ENCODE results near the gene ZNF420.
"Not testable (repeated sequence)": the region's sequence is repeated elsewhere in the genome, so short reads cannot be mapped to it uniquely, and the experiment has no call there.

The ZNF420 gene

GRCh38 chr19:37114001-37114400 is 35.8 kb downstream of the ZNF420 start:
- H3K36me3 ChIP-seq (ENCODE audit: control insufficient read depth, low read length) = no peaks in the 10 kb centered on the region

GRCh38 chr19:37122093-37122492 is 43.9 kb downstream of the ZNF420 start:
- not testable (repeated sequence) for H3K79me2 ChIP-seq (ENCODE audit: control insufficient read depth, low read length); H3K4me1 ChIP-seq (ENCODE audit: control insufficient read depth, low read length); H3K9me2 ChIP-seq (replicated peaks; ENCODE audit: control insufficient read depth, low read length); H3F3A ChIP-seq (ENCODE audit: control insufficient read depth, insufficient read depth); H3K27me3 ChIP-seq (ENCODE audit: control insufficient read depth, low read length); H3K36me3 ChIP-seq (ENCODE audit: control insufficient read depth, low read length); H3K4me2 ChIP-seq (ENCODE audit: low read length); H3K4me3 ChIP-seq (ENCODE audit: low read length); H3K27ac ChIP-seq (ENCODE audit: low read depth, low read length); H4K20me1 ChIP-seq (ENCODE audit: control insufficient read depth, insufficient read depth, low read depth, low read length)
- H3K9me3 ChIP-seq (ENCODE audit: control insufficient read depth, insufficient read depth, low read length) = peaks cover 28% of the 10 kb centered on the region

More at GRCh38 chr19:37114001-37114400, 35.8 kb downstream of the ZNF420 start:
- H3K27ac ChIP-seq (ENCODE audit: low read depth, low read length) = no peak overlapping the region
- no peak overlapping the region for H3K4me2 ChIP-seq (ENCODE audit: low read length)
- no peaks in the 10 kb centered on the region for H3K79me2 ChIP-seq (ENCODE audit: control insufficient read depth, low read length)
- H3F3A ChIP-seq (ENCODE audit: control insufficient read depth, insufficient read depth) = no peaks in the 10 kb centered on the region
- H3K4me1 ChIP-seq (ENCODE audit: control insufficient read depth, low read length) = no peaks in the 10 kb centered on the region
- H3K27me3 ChIP-seq (ENCODE audit: control insufficient read depth, low read length) = no peaks in the 10 kb centered on the region
- H4K20me1 ChIP-seq (ENCODE audit: control insufficient read depth, insufficient read depth, low read depth, low read length) = no peaks in the 10 kb centered on the region
- no peak overlapping the region for H3K4me3 ChIP-seq (ENCODE audit: low read length)
- no peaks in the 10 kb centered on the region for H3K9me2 ChIP-seq (replicated peaks; ENCODE audit: control insufficient read depth, low read length)
- H3K9me3 ChIP-seq (ENCODE audit: control insufficient read depth, insufficient read depth, low read length) = no peaks in the 10 kb centered on the region
- peak; percentile 71 for TF ChIP-seq CTCF (IDR thresholded peaks at IDR 0.05; ENCODE audit: low read depth, low read length, poor library complexity, severe bottlenecking)
- no peak for TF ChIP-seq EZH2phosphoT487 (IDR thresholded peaks at IDR 0.05; ENCODE audit: borderline replicate concordance, low read length)

GRCh38 chr19:37127999-37128820 is 50.0 kb downstream of the ZNF420 start:
- no peak for TF ChIP-seq EZH2phosphoT487 (IDR thresholded peaks at IDR 0.05; ENCODE audit: borderline replicate concordance, low read length)
- TF ChIP-seq CTCF (IDR thresholded peaks at IDR 0.05; ENCODE audit: low read depth, low read length, poor library complexity, severe bottlenecking) = no peak
- Histone ChIP-seq H4K20me1 (ENCODE audit: control insufficient read depth, insufficient read depth, low read depth, low read length) (no peaks in the 10 kb centered on the region), H3K36me3 (ENCODE audit: control insufficient read depth, low read length) (peaks cover 11% of the 10 kb centered on the region)

GRCh38 chr19:37128821-37129177 is 50.6 kb downstream of the ZNF420 start:
- peaks cover 11% of the 10 kb centered on the region for H3K36me3 ChIP-seq (ENCODE audit: control insufficient read depth, low read length)
- H3K9me3 ChIP-seq (ENCODE audit: control insufficient read depth, insufficient read depth, low read length) = peaks cover 69% of the 10 kb centered on the region
- no peaks in the 10 kb centered on the region for H4K20me1 ChIP-seq (ENCODE audit: control insufficient read depth, insufficient read depth, low read depth, low read length)
- H3K27me3 ChIP-seq (ENCODE audit: control insufficient read depth, low read length) = no peaks in the 10 kb centered on the region
- no peak overlapping the region for H3K27ac ChIP-seq (ENCODE audit: low read depth, low read length)
- no peaks in the 10 kb centered on the region for H3K4me1 ChIP-seq (ENCODE audit: control insufficient read depth, low read length)
- H3K9me2 ChIP-seq (replicated peaks; ENCODE audit: control insufficient read depth, low read length) = no peaks in the 10 kb centered on the region
- TF ChIP-seq CTCF (IDR thresholded peaks at IDR 0.05; ENCODE audit: low read depth, low read length, poor library complexity, severe bottlenecking) (no peak), EZH2phosphoT487 (IDR thresholded peaks at IDR 0.05; ENCODE audit: borderline replicate concordance, low read length) (no peak)
- H3F3A ChIP-seq (ENCODE audit: control insufficient read depth, insufficient read depth) = no peaks in the 10 kb centered on the region
- no peak overlapping the region for H3K4me3 ChIP-seq (ENCODE audit: low read length)
- H3K79me2 ChIP-seq (ENCODE audit: control insufficient read depth, low read length) = no peaks in the 10 kb centered on the region
- H3K4me2 ChIP-seq (ENCODE audit: low read length) = no peak overlapping the region

More at GRCh38 chr19:37127999-37128820, 50.0 kb downstream of the ZNF420 start:
- H3F3A ChIP-seq (ENCODE audit: control insufficient read depth, insufficient read depth) = no peaks in the 10 kb centered on the region
- H3K27me3 ChIP-seq (ENCODE audit: control insufficient read depth, low read length) = no peaks in the 10 kb centered on the region
- no peak overlapping the region for H3K27ac ChIP-seq (ENCODE audit: low read depth, low read length)
- H3K79me2 ChIP-seq (ENCODE audit: control insufficient read depth, low read length) = no peaks in the 10 kb centered on the region
- no peaks in the 10 kb centered on the region for H3K9me2 ChIP-seq (replicated peaks; ENCODE audit: control insufficient read depth, low read length)
- H3K9me3 ChIP-seq (ENCODE audit: control insufficient read depth, insufficient read depth, low read length) = peaks cover 65% of the 10 kb centered on the region
- H3K4me3 ChIP-seq (ENCODE audit: low read length) = no peak overlapping the region
- no peaks in the 10 kb centered on the region for H3K4me1 ChIP-seq (ENCODE audit: control insufficient read depth, low read length)
- H3K4me2 ChIP-seq (ENCODE audit: low read length) = no peak overlapping the region

Data from DOHH2 (cell line).